HG03460 (cell line): ENCODE results near the gene BAAT.
"Not testable (repeated sequence)": the region's sequence is repeated elsewhere in the genome, so short reads cannot be mapped to it uniquely, and the experiment has no call there.

Source experiments
- ATAC-seq: cut with Tn5 transposase; IDR thresholded peaks from one replicate; pipeline ENCODE4 v1.9.1; 2021; ENCODE audit not compliant: unreplicated experiment

The BAAT gene

DNA sequence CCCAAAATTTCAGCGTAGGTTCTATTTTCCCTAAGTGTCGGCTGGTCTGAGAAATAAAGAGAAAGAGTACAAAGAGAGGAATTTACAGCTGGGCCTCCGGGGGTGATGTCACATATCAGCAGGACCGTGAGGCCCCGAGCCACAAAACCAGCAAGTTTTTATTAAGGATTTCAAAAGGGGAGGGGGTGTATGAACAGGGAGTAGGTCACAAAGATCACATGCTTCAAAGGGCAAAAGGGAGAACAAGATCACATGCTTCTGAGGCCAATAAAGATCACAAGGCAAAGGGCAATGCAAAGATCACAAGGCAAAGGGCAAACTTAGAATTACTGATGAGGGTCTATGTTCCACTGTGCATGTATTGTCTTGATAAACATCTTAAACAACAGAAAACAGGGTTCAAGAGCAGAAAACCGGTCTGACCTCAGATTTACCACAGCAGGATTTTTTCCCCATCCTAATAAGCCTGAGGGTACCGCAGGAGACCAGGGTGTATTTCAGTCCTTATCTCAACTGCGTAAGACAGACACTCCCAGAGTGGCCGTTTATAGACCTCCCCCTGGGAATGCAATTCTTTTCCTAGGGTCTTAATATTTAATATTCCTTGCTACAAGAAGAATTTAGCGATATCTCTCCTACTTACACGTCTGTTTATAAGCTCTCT is at the start of gene BAAT:
Gene BAAT (minus strand): TSS at position 134 of the 664 bp plus-strand sequence. CDS start 13,602 bp downstream, outside the sequence.
- ATAC-seq = not testable (repeated sequence)

DNA sequence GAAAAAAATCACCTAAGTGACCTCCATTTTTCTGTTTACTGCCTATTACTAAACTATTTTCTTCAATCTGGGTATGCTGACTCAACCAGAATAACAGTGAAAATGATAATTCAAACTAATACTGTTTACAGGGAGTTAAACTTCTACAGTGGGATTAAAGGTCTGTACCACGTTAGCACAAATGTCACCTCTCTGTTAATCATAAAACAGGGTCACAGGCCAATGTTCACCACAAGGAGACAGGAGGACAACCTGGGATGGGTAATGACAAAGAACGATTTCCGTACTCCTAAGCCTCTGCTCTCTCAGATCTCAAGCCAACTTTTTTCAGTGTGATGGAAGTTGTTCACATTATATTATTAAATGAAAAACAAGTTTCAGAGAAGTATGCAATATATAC is 48.4 kb upstream of the BAAT start:
- ATAC-seq = no peak

DNA sequence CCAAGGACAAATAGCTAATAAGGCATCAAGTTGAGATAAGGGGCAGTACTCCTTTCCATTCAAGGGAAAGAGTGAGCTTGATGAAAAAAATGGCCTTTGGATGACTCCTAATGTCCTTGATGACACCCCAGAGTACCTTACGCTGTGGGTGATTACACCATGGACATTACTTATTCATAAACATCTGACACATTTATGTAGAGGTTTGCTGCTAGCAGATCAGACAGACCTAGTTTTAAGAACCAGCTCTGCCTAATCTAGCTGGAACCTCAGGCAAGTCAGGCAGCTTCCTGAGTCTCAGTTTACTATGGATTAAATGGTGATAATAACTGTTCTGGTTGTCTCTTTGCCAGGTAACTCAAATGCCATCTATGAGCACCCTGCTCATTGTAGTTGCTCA is 47.9 kb upstream of the BAAT start:
- ATAC-seq = no peak

DNA sequence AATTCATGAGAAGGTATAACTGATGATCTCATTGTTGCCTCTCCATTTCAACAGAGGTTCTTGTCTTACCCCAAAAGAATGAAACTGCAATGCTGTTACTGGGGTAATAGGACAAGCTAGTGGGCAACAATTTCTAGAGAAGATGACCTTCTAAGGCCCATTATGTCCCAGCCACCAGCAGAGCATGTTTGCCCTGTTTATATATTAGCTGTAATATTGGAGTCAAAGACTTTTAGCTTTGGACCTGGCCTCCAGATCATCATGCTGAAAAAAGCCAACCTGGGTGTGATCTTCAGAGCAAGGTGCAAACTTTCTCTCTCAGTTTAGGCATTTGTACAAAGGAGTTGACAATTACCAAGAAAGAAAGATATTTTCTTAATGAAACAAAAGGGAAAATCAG is 47.4 kb upstream of the BAAT start:
- ATAC-seq = no peak

DNA sequence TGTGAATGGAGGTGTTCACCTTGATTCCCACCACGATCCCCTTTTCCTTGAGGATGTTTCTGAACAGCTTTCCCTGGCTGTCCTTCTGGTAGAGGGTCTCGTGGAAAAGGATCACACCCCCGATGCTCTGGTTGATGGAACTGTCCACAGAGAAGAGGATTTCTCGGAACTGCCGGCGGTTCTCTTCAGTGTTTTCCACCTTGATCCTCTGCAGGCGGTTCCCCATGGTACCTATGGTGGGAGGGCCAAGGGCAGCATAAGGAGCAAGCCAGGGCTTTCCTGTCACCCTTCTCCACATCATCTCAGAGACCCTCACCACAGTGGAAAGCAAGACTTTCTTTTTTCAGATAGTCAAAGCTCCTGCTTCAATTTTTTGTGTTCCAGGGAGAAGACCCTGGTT is 44.9 kb upstream of the BAAT start:
- ATAC-seq = no peak

DNA sequence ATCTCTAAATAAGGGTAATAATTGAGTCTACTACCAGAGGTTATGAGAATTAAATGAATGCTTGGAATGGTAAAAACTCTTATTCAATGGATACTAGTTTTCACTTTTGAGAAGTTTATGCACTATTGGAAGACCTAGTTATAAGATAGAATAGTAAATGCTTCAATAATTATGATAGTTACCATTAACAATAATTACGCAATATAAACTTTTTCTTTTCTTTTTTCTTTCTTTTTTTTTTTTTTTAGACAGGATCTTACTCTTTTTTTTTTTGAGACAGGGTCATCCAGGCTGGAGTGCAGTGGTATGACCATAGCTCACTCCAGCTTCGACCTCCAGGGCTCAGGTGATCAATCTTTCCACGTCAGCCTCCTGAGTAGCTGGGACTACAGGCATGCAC is 44.1 kb upstream of the BAAT start:
- no peak for ATAC-seq

DNA sequence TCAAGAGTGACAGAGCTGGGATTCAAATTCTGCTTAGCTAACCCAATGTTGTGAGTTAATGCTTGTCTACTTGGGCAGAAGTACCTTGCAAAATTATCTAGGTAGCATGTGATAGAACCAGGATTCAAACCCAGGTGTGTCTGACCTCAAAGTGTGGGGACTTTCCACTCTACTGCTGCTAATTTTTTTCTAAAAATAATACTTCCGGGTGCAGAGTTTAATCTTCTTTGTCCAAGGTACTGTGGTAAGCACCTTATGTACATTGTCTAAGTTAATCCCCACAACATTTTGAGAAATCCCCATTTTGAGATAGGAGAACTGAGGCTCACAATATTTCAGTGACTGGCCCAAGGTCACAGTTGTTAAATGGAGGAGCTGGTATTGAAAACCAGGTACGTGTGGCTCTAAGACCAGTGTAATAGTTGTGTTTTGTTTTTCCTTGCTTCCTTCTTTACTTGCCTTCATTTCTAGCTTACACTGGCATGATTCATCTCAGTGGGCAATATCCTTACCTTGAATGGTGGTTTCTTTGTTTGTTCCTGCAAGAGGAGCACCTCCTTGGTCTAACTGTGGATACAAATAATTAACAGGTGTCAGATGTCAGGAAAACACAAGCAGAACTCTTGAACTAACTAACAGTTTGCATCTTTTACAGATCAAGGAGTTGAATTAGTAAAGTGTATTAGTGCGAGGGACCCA is 43.3 kb upstream of the BAAT start:
- ATAC-seq = peak; percentile 66

DNA sequence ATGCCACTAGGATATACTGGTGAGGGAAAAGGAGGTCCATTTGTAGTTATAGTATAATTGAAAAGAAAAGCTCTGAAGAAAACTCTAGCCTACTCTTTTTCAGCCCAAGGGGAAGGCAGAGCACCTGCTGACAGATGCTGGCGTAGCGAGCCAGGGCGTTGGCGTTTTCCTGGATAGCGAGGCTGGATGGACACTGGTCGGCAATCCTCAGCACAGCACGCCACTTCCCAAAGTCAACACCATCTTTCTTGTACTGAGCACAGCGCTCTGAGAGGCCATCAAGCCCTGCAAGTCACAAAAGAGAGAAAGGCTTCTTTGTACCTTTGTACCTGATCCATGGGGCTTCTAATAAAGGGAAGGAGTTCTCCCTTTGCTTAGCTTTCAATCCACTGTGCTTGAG is 42.6 kb upstream of the BAAT start:
- no peak for ATAC-seq

DNA sequence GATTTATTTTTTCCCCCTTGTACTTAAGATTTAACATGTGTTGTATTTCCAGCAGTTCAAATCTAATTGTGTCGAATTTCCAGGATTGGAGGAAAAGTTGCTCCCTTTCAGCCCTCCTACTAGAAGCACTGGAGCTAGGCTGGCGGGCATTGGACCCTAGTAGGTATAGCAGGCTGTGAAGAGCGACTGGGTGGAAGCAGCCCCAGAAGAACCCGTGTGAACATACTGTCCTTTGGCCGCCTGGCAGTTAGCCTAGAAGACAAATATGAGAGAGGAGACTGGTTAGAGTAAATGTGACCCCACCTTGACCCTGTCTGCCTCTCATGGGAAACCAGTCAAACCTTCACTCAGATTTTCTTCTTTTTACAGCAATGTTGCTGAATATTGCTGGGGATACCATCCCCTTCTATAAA is 36.9 kb upstream of the BAAT start:
- no peak for ATAC-seq

DNA sequence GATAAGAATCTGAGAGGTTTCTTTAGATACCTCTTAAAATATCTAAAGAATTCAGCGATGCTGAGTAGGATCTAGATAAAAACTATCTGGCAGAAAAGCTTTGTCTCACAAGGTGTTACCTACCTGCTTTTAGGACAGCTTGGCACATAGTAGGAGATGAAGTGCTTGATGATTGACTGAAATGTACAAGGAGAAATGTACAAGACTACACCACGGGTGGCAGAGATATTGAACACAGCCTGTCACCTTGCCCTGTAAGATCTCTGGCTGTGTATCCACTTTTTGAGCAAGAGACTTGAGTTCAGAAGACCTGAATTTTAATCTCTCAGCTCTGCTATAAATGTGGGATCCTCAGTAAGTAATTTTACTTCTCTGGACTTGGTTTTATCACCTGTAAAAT is 35.1 kb upstream of the BAAT start:
- no peak for ATAC-seq

DNA sequence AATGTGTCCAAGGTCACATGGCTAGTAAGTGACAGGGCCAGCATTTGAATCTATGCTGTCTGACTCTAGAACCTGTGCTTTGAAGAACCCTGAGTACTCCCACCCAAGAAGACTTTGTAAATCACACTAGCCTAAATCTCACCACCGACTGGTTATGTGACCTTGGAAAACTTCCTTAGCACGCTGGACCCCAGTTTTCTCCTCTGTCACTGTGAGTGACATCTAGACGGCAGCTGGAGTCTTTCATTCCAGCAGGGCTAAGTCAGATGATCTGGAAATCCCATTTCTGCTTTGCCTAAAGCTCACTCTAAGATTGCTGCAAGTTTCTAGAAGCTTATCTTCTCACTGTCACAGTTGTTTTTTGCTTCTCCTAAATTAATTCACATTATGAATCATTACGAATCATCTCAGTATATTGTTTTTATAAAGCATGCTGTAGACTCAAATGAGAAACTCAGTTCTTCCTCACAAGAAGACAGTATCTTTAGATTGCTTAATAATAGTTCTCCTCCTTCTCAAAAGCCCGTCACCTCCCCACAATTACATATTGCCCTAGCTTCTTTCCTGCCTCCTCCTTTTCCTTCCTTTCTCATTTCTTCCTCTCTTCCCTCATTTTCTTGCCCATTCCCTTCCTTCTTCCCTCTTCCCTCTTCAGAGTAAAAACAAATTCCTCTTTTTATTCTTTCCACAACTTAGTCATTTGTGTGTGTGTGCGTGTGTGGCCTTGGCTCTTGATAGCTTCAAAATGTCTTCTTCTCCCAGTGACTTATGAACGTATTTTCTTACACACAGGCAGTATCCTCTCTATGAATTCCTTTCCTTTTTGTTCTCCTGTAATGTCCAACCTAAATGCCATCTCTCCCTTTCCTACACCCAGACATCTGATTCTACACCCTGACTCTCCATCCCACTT is 34.0 kb upstream of the BAAT start:
- no peak for ATAC-seq

DNA sequence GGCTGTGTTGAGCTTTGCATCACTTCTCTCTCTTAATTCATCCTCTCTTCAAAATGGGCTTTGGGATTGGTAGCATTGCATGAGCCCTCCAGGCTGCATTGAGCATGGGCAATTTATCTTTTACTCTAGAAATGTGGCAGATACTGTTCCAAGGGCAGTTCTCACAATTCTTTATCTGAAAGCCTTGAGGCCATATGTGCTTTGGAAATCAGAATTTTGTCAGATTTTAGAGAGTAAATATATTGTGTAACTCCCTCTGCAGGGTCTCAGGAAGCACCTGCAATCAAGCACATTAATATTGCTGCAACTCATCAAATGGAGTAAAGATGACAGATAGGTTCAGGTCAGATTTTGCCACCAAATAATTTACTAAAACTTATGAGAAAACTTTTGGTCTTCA is 33.2 kb upstream of the BAAT start:
- no peak for ATAC-seq

DNA sequence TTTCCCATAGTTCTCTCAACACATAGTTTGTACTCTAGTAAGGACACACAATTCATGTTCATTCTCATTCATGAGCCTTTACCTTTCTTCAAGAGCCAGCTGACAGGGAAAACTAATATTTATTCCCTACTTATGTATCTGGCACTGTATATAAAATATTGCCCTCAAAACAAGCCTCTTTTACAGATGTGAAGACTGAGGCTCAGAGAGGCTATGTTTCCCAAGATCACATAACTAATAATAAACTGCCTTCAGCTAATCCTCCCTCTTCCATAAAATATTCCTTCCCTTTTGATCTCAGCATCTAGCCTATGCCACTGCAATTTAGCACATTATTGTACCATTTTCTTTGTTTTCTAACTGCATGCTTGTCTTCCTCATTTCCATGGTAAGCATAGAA is 32.6 kb upstream of the BAAT start:
- no peak for ATAC-seq

DNA sequence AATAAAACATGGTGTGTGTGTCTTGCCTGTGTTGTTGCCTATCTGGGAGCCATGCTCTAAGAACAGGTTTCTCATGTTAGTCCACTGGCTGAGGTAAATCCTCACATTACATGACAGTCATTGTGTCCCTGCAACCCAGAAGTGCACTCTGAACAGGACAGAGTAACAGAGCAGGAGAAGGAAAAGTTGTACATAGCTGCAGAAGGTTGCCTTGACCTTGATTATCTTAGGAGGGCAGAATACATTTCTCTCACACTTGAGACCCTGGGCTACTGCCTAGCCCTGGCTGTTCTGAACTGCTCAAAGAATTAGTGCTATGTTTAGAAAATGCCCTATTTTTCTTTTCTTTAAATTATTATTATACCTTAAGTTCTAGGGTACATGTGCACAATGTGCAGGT is 30.8 kb upstream of the BAAT start:
- no peak for ATAC-seq

DNA sequence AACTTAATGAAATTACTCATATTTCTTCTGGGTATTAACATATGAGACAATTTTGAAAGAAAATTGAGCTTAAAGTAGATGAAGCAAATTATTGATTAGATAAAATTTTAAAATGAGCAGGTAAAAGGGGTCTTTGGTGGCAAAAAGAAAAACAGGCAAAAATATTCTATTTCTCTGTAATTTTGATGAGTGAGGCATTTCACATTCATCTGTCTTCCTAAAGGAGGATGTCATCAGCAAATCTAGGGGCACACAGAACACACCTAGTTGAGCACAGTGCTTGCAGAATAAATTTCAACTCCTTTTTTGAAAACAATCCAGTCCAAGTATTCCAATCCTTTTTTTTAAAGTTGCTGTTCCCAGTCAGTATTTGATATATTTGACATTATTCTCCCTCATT is 30.0 kb upstream of the BAAT start:
- no peak for ATAC-seq

DNA sequence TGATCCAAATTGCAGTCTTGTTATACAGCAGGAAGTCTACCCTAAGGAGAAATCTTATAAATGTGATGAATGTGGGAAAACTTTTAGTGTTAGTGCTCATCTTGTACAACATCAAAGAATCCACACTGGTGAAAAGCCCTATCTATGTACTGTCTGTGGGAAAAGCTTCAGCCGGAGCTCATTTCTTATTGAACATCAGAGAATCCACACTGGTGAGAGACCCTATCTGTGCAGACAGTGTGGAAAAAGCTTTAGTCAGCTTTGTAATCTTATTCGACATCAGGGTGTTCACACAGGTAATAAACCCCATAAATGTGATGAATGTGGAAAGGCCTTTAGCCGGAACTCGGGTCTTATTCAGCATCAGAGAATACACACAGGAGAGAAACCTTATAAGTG is 24.3 kb upstream of the BAAT start:
- ATAC-seq = no peak

DNA sequence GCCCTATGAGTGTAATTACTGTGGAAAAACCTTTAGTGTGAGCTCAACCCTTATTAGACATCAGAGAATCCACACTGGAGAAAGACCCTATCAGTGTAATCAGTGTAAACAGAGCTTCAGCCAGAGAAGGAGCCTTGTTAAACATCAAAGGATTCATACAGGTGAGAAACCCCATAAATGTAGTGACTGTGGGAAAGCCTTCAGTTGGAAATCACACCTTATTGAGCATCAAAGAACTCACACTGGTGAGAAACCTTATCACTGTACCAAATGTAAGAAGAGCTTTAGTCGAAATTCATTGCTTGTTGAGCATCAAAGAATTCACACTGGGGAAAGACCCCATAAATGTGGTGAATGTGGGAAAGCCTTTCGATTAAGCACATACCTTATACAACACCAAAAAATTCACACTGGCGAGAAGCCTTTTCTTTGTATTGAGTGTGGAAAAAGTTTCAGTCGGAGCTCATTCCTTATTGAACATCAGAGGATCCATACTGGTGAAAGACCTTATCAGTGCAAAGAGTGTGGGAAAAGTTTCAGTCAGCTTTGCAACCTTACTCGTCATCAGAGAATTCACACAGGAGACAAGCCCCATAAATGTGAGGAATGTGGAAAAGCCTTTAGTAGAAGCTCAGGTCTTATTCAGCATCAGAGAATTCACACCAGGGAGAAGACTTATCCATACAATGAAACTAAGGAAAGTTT is 23.7 kb upstream of the BAAT start:
- ATAC-seq = no peak

DNA sequence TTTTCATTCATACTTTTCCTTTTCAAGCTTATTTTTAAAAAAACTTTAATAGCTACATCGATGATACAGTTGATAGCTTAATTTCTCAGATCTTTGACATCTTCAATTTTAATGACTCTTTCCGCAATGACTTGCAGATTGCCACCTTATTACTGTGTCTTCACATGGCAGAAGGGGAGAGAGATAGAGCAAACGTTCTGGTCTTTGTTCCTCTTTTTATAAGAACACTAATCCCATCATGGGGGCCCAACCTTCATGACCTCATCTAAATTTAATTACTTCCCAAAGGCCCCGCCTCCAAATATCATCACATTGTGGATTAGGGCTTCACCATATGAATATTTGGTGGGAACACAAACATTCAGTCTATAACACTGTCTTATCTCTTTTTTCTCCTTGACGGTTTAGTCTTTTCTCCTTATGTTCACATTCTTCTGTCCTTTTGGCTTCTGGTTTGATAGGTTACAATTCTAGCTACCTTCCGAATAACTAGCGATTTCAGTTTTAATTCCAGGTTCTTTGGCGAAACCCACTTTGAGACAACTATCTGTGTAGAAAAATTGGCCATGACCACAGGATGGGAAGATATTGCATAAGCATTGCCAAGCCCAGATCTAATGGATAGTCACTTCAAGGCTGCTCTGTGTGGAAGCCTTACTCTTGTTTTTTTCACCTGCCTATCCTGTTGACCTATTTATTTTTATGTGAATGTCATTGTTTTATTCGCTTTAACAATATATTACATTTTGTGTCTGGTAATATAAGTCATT is 18.9 kb upstream of the BAAT start:
- ATAC-seq = no peak

DNA sequence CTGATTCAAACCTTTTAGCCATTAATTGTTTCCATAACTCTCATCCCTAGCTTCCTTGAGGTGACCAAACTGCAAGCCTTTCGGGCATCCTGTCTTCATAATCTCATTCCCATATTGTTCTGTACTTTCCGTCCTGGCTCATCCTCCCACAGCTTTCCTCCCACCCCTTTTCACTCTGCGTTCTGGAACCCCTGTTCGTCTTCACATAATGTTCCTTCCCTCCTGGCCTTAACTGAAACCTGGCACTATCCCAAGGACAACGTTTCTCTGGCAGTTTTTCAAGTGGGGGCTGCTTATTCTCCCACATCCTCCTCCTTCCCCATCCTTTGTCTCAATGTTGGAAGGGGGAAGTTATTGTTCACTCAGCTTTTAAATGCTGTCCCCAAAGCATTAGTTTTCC is 15.3 kb upstream of the BAAT start:
- no peak for ATAC-seq

DNA sequence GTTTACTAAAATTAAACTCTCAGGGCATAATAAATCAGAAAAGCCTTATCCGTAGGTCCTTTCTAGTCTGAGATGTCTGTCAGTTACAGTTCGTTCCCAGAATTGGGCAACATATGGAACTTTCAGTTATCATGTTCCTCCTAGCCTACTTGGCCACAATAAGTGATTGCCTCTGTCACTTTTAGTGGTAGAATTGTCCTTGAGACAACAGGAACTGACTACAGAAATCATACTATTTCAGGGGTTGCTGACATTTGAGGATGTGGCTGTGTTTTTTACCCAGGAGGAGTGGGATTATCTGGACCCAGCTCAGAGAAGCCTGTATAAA is 14.8 kb upstream of the BAAT start:
- ATAC-seq = no peak
